HL-60 (cell line): ENCODE data around the gene PPAN.

ENCODE experiments used
- CTCF ChIP-seq: IDR thresholded peaks from one replicate; pipeline ENCODE4 v1.5.1; 2011; ENCODE audit warnings: low read length, control low read depth, inconsistent platforms; ENCODE audit not compliant: insufficient read depth
- GABPA ChIP-seq: IDR thresholded peaks from 2 replicates; pipeline ENCODE4 v1.6.1; 2012; ENCODE audit warnings: low read depth
- POLR2AphosphoS5 ChIP-seq: IDR thresholded peaks from 2 replicates; pipeline ENCODE4 v1.6.1; 2012; ENCODE audit warnings: low read depth
- REST ChIP-seq: IDR thresholded peaks from 2 replicates; pipeline ENCODE4 v1.6.1; 2012; ENCODE audit warnings: low read depth; ENCODE audit not compliant: insufficient replicate concordance
- SPI1 ChIP-seq: IDR thresholded peaks from 2 replicates; pipeline ENCODE4 v1.6.1; 2012; ENCODE audit warnings: low read depth, mild to moderate bottlenecking, borderline replicate concordance

GRCh38 chr19:10136936-10137335, 30.8 kb downstream of the PPAN start:
- TF ChIP-seq SPI1 (no peak), CTCF (no peak), REST (no peak), POLR2AphosphoS5 (no peak), GABPA (no peak)
